GM20000 (cell line): ENCODE measurements around the gene KDELR3.

Source experiments
- DNase-seq: peaks from one replicate; pipeline ENCODE4 v3.0.0; 2012; ENCODE audit warnings: low spot score
- TF ChIP-seq, protein P1 (sequence below): IDR thresholded peaks from 2 replicates; pipeline ENCODE4 v1.5.1; 2012; ENCODE audit warnings: mild to moderate bottlenecking, control low read depth; ENCODE audit errors: extremely low read depth, missing control alignments

KDELR3 gene

DNA sequence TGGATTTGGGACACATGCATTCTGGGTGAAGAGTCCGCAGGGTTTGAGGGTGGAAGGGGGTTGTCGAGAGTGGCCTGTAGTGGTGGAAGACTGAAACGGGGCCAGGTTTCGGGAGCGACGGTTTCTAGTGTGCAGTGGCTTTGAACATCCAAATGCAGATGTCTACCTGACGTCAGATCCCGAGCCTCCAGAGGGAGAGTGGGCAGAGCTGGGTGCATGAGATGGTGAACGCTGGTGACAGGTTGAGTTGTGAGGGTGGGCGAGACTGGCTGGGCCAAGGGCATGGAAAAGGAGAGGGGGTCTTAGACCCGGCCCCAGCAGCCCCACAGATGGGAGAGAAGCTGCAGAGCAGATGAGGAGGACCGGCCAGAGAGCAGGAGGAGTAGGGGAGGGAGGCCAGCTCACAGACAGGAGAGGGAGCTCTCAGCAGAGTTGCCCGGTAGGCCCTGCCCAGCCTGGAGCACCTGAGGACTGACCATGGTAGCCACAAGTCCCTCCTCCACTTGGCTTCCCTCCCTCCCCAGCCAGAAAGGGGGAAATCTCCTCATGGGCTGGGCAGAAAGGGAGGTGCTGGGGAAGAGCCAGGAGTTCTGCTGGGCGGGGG, 27.0 kb upstream of the KDELR3 start:
- TF ChIP-seq, protein P1, sequence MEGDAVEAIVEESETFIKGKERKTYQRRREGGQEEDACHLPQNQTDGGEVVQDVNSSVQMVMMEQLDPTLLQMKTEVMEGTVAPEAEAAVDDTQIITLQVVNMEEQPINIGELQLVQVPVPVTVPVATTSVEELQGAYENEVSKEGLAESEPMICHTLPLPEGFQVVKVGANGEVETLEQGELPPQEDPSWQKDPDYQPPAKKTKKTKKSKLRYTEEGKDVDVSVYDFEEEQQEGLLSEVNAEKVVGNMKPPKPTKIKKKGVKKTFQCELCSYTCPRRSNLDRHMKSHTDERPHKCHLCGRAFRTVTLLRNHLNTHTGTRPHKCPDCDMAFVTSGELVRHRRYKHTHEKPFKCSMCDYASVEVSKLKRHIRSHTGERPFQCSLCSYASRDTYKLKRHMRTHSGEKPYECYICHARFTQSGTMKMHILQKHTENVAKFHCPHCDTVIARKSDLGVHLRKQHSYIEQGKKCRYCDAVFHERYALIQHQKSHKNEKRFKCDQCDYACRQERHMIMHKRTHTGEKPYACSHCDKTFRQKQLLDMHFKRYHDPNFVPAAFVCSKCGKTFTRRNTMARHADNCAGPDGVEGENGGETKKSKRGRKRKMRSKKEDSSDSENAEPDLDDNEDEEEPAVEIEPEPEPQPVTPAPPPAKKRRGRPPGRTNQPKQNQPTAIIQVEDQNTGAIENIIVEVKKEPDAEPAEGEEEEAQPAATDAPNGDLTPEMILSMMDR: no peak
- no peak for DNase-seq

DNA sequence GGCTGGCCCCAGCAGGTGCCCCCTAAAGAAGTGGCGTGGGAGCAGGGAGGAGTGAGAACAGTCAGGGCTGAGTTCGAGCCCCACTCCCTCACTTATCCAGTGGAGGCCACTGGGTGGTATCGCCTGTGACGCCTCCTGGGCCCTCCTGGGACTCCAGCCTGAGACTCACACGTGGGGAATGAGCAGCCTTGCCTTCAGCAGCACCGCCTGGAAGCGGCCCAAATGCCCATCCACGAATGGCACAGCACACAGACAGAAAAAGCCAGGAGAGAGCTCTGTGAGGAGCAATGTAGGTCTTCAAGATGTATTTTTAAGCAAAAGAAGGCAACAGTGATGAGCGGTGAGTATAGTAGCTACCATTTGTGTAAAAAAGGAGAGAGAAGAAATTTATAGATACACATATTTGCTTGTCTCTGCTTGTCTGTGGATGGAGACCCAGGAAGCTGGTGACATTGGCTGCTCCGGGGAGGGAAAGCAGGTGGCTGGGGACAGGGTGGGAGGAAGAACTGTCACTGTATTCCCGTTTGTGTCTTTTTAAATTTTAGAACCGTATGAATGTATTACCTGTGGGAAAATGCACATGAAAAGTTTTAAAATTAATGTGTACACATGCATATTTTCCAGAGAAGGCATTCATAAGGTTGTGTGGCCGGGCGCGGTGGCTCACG, 26.1 kb upstream of the KDELR3 start:
- no peak for DNase-seq
- TF ChIP-seq, protein P1: no peak

DNA sequence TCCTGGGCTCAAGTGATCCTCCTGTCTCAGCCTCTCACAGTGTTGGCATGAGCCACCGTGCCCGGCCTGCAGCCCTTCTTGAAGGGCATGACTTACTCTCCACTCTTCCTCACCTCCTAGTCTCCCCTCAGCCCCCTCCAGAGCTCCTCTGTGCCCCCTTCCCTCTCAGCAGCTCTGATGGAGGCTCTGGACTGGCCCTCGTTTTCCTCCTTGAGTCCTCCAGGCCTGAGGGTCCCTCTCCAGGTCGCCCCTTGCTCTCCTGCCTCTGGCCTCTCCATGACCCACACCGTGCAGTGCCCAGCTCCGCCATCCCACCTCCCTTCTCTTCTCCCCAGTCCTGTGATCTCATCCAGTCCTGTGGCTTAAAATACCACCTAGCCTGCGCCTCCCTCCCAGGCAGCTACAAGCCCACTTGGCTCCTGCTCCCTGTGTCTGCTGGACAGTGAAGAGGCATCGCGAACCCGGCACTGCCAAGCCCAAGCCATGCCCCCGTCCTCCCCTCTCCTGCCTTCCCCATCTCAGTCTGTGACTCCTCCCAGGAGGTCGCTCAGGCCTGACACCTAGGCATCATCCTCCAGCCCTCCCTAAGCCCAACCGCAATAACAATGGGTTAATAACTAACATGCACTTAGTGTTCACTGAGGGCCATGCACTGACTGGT, 24.8 kb upstream of the KDELR3 start:
- no peak for DNase-seq
- TF ChIP-seq, protein P1: no peak

DNA sequence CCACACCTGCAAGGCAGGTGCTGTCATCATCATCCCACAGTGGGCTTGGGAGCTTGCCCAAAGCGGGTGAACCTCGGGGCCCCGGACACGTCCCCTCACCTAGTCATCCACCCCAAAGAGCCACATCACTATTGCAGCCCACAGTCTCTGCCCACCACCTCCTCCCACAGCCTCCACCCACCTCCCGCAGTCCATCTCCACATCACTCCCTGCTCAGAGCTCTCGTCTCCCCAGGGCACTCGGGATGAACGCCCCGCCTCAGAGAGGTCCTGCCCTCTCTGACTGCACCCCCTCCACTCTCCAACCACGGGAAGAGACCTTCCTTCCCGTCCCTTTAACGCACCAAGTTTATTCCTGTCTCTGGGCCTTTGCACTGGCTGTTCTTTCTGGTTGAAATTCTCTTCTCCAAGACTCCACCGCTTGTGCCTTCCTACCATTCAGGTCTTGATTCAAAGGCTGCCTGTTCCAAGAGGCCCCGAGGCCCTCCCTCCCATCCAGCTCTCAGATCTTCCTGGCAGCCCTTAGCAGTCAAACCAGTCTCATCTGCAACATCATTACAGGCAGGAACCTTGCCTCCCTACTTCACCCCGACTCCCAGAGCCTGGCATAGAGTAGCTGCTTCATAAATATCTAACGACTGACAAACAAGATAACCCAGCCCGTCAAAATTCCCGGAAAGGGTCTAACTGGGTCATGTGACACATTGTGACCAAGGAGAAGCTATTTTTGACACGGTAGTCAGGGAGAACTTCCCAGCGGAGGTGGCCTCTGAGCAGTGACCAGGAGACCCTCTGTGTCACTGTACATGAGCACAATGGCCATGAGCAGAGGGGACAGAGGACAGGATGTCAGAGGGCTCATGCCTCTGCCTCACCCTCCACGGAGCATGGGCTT, 24.0 kb upstream of the KDELR3 start:
- TF ChIP-seq, protein P1: no peak

DNA sequence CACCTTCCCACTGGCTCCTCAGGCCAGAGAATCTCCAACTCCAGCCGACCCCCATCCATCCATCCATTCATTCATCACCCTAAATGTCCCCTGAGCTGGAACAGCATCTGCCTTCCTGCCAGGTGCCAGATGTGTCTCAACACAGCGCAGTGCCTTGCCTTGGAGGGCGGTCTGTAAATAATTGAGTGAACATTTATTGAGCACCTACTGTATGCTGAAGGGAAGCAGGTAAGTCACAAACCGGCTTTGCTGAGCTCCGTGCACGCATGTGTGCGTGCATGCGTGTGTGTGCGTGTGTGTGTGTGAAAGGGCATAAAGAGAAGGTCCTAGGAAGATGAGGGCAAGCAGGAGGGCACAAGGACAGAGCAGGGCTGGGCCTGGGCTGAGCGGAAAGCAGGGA, 23.1 kb upstream of the KDELR3 start:
- DNase-seq: no peak
- TF ChIP-seq, protein P1: no peak

More for the DNA sequence above, 24.0 kb upstream of the KDELR3 start:
- no peak for DNase-seq

DNA sequence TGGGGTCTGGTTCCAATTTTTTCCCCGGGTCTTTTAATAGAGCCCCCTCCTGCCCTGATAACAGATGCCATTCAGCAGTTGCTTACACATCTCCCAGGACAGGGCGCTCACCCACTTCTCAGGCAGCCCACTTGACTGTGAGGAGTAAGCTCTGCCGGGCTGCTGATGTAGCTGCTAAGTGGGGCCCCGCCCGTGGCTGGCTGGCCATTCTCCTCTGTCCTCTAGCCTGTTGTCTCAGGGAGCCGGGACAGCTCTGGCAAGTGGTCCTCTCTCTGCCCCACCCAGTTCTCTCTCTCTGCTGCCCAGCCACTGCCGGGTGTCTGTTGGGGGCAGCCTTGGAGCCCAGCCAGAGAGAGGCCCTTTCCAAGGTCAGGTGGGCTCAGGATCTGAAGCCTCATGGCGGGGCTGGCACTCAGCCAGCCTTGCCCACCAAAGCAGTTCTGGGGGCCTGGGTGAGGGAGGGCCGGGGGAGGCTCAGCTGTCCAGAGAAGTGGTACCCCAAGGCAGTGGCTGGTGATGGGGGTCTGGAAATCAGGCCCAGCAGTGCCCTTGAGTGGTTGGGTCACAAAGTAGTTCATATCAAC, 21.8 kb upstream of the KDELR3 start:
- no peak for DNase-seq
- TF ChIP-seq, protein P1: no peak
